Measurements from ENCODE around the gene FAT3. TPM values are rescaled to one million over a fixed set of nuclear protein-coding genes. Genes with fewer than 3 reads are reported as not detected.

Gene FAT3
- total RNA-seq, 1 experiment from 2014 or later: 0.02 TPM

- H4K20me1 ChIP-seq (ENCODE audit: insufficient read depth): no peaks in the 10 kb centered on the region
- BruUV-seq (replicated peaks): no TSS peak
- CTCF ChIA-PET: no interaction called here
- H3K4me1 ChIP-seq (ENCODE audit: control insufficient read depth in 1 of 2, insufficient read depth in 2 of 2, low read length in 2 of 2): no peaks in the 10 kb centered on the region
- H3K27me3 ChIP-seq (ENCODE audit: insufficient read depth, low read length): no peaks in the 10 kb centered on the region
- intact Hi-C loops (cut with micrococcal nuclease): no loop called here
- POLR2A ChIA-PET: no interaction called here
- RAD21 ChIA-PET (ENCODE audit: low non-redundant PET in 1 of 2, low total read pairs in 2 of 2, uncharacterized antibody in 2 of 2, unreplicated experiment in 2 of 2): no interaction called here
- H3K36me3 ChIP-seq (ENCODE audit: control insufficient read depth in 1 of 2, insufficient read depth in 2 of 2, low read length in 2 of 2): no peaks in the 10 kb centered on the region
- no peak overlapping the region for H3K4me2 ChIP-seq (ENCODE audit: low read length)
- DNase-seq (ENCODE audit: low read depth, low spot score) (no peak), ATAC-seq (no peak)
- H3K27ac ChIP-seq (ENCODE audit: low read depth, low read length): no peak overlapping the region
- H3K9me2 ChIP-seq (ENCODE audit: insufficient read depth): no peaks in the 10 kb centered on the region
- H3K79me2 ChIP-seq (ENCODE audit: insufficient read depth, low read length): no peaks in the 10 kb centered on the region
- no peak overlapping the region for H3K4me3 ChIP-seq (replicated peaks in 1 of 2; ENCODE audit: low read depth in 1 of 2, low read length in 2 of 2)
- no peak for TF ChIP-seq ZBTB33 (IDR thresholded peaks at IDR 0.05; ENCODE audit: extremely low read depth, insufficient replicate concordance, low read length)
- TF ChIP-seq FOSL1 (IDR thresholded peaks at IDR 0.05; ENCODE audit: low read depth): no peak
- no peak for TF ChIP-seq RAD21 (IDR thresholded peaks at IDR 0.05; ENCODE audit: low read depth)
- no peak for TF ChIP-seq SRF (IDR thresholded peaks at IDR 0.05; ENCODE audit: low read depth)
- no peak for TF ChIP-seq EGR1 (IDR thresholded peaks at IDR 0.05; ENCODE audit: low read depth)
- no peak for TF ChIP-seq TCF7L2 (IDR thresholded peaks at IDR 0.05; ENCODE audit: borderline replicate concordance, extremely low read depth, insufficient read depth, insufficient read length)
- TF ChIP-seq POLR2AphosphoS5 (IDR thresholded peaks at IDR 0.05; ENCODE audit: low read depth, low read length): no peak
- no peak for TF ChIP-seq CBX3 (IDR thresholded peaks at IDR 0.05; ENCODE audit: low read depth)
- H2AFZ ChIP-seq (ENCODE audit: low read depth, low read length, poor library complexity, severe bottlenecking): no peak overlapping the region
- no peak overlapping the region for H3K9ac ChIP-seq (ENCODE audit: low read length)
- peaks cover 0 to 4% of the 10 kb centered on the region in 2 experiments; a peak in 2 of 4 replicates for H3K9me3 ChIP-seq (ENCODE audit: control insufficient read depth in 1 of 2, insufficient read depth in 1 of 2, low read depth in 1 of 2, low read length in 2 of 2)
These were observed 588 bp upstream of the FAT3 start for GRCh38 chr11:92224054-92224406.

DNA sequence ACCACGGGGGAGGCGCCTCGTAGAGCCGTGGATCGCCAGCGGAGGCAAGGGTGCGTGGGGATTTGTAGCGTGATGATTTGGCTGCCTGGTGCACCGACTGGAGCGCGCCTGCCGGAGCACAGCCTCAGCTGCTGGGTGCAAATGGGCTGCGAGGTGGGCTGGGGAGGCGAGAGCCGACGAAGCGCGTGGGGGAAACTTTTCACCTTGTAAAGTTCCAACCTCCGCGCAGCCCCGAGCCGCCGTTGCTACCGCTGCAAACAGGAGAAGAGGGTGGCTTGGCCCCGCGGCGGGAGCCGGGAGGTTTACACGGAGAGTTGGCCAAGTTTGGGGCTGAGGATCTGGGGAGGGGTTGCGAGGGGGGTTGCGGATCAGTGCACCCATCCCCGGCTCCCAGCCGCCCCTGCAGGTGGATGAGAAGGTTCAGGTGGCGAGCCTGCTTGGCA is 528 bp downstream of the FAT3 start:
- POLR2A ChIA-PET: no interaction called here
- H3K4me2 ChIP-seq (ENCODE audit: low read length): no peak overlapping the region
- peaks cover 0 to 4% of the 10 kb centered on the region in 2 experiments; a peak in 1 of 4 replicates for H3K9me3 ChIP-seq (ENCODE audit: control insufficient read depth in 1 of 2, insufficient read depth in 1 of 2, low read depth in 1 of 2, low read length in 2 of 2)
- TF ChIP-seq, protein P1, sequence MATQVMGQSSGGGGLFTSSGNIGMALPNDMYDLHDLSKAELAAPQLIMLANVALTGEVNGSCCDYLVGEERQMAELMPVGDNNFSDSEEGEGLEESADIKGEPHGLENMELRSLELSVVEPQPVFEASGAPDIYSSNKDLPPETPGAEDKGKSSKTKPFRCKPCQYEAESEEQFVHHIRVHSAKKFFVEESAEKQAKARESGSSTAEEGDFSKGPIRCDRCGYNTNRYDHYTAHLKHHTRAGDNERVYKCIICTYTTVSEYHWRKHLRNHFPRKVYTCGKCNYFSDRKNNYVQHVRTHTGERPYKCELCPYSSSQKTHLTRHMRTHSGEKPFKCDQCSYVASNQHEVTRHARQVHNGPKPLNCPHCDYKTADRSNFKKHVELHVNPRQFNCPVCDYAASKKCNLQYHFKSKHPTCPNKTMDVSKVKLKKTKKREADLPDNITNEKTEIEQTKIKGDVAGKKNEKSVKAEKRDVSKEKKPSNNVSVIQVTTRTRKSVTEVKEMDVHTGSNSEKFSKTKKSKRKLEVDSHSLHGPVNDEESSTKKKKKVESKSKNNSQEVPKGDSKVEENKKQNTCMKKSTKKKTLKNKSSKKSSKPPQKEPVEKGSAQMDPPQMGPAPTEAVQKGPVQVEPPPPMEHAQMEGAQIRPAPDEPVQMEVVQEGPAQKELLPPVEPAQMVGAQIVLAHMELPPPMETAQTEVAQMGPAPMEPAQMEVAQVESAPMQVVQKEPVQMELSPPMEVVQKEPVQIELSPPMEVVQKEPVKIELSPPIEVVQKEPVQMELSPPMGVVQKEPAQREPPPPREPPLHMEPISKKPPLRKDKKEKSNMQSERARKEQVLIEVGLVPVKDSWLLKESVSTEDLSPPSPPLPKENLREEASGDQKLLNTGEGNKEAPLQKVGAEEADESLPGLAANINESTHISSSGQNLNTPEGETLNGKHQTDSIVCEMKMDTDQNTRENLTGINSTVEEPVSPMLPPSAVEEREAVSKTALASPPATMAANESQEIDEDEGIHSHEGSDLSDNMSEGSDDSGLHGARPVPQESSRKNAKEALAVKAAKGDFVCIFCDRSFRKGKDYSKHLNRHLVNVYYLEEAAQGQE (IDR thresholded peaks at IDR 0.05; ENCODE audit: low read depth): no peak
- TF ChIP-seq ZFX (IDR thresholded peaks at IDR 0.05): no peak
- TF ChIP-seq POLR2AphosphoS5 (IDR thresholded peaks at IDR 0.05; ENCODE audit: low read depth, low read length): no peak
- TF ChIP-seq EGR1 (IDR thresholded peaks at IDR 0.05; ENCODE audit: low read depth): no peak
- no peak for TF ChIP-seq ZBTB33 (IDR thresholded peaks at IDR 0.05; ENCODE audit: extremely low read depth, insufficient replicate concordance, low read length)
- TF ChIP-seq EZH2 (IDR thresholded peaks at IDR 0.05): no peak
- TF ChIP-seq ATF3 (IDR thresholded peaks at IDR 0.05): no peak
- no peaks in the 10 kb centered on the region for H3K4me1 ChIP-seq (ENCODE audit: control insufficient read depth in 1 of 2, insufficient read depth in 2 of 2, low read length in 2 of 2)
- H3K79me2 ChIP-seq (ENCODE audit: insufficient read depth, low read length): no peaks in the 10 kb centered on the region
- BruUV-seq (replicated peaks): no TSS peak
- DNase-seq (ENCODE audit: low read depth, low spot score): no peak
- H3K9me2 ChIP-seq (ENCODE audit: insufficient read depth): no peaks in the 10 kb centered on the region
- H4K20me1 ChIP-seq (ENCODE audit: insufficient read depth): no peaks in the 10 kb centered on the region
- CTCF ChIA-PET: no interaction called here
- H2AFZ ChIP-seq (ENCODE audit: low read depth, low read length, poor library complexity, severe bottlenecking): no peak overlapping the region
- intact Hi-C loops (cut with micrococcal nuclease): no loop called here
- RAD21 ChIA-PET (ENCODE audit: low non-redundant PET in 1 of 2, low total read pairs in 2 of 2, uncharacterized antibody in 2 of 2, unreplicated experiment in 2 of 2): no interaction called here
- no peaks in the 10 kb centered on the region for H3K36me3 ChIP-seq (ENCODE audit: control insufficient read depth in 1 of 2, insufficient read depth in 2 of 2, low read length in 2 of 2)
- H3K27ac ChIP-seq (ENCODE audit: low read depth, low read length): no peak overlapping the region
- no peak for ATAC-seq
- no peak overlapping the region for H3K9ac ChIP-seq (ENCODE audit: low read length)
- H3K4me3 ChIP-seq (replicated peaks in 1 of 2; ENCODE audit: low read depth in 1 of 2, low read length in 2 of 2): no peak overlapping the region
- no peaks in the 10 kb centered on the region for H3K27me3 ChIP-seq (ENCODE audit: insufficient read depth, low read length)
